Fibroblast of gingiva (primary cell): ENCODE measurements around the gene VWF.

ENCODE experiments used
- DNase-seq: peaks from one replicate; pipeline ENCODE4 v3.0.0-alpha.2; 2011; ENCODE audit warnings: low read depth

The VWF gene

GRCh38 chr12:5948696-5949095 is 175.8 kb downstream of the VWF start:
- no peak for DNase-seq

- no peak for DNase-seq
These were observed 177.5 kb downstream of the VWF start for GRCh38 chr12:5947006-5947405.

- no peak for DNase-seq
These were observed 178.1 kb downstream of the VWF start for GRCh38 chr12:5946388-5946787.

GRCh38 chr12:5945071-5946008 is 179.1 kb downstream of the VWF start, which contains the start of gene ANO2:
Gene ANO2 (minus strand): TSS chr12:5945259. CDS start chr12:5945217, 42 bp downstream.
- DNase-seq, result no peak

- no peak for DNase-seq
These were observed 179.8 kb downstream of the VWF start for GRCh38 chr12:5944688-5945070.

- no peak for DNase-seq
These were observed 180.4 kb downstream of the VWF start for GRCh38 chr12:5944053-5944452.

GRCh38 chr12:5941907-5942306 is 182.6 kb downstream of the VWF start:
- no peak for DNase-seq

- DNase-seq, result no peak
These were observed 196.5 kb downstream of the VWF start for GRCh38 chr12:5927732-5928516.

- no peak for DNase-seq
These were observed 198.8 kb downstream of the VWF start for GRCh38 chr12:5925646-5926045.

- DNase-seq, result no peak
These were observed 200.1 kb downstream of the VWF start for GRCh38 chr12:5924342-5924741.

- no peak for DNase-seq
These were observed 200.7 kb downstream of the VWF start for GRCh38 chr12:5923751-5924150.

- DNase-seq, result no peak
These were observed 201.3 kb downstream of the VWF start for GRCh38 chr12:5923043-5923605.

GRCh38 chr12:5921966-5922899 is 202.2 kb downstream of the VWF start:
- DNase-seq, result no peak

- no peak for DNase-seq
These were observed 203.2 kb downstream of the VWF start for GRCh38 chr12:5921027-5921909.

GRCh38 chr12:5916785-5917290 is 207.6 kb downstream of the VWF start:
- no peak for DNase-seq

GRCh38 chr12:5915511-5915910 is 209.0 kb downstream of the VWF start:
- no peak for DNase-seq

- no peak for DNase-seq
These were observed 209.9 kb downstream of the VWF start for GRCh38 chr12:5914387-5915149.

GRCh38 chr12:5913387-5913786 is 211.1 kb downstream of the VWF start:
- no peak for DNase-seq
